ENCODE results near the gene NPEPL1.

The NPEPL1 gene

GRCh38 chr20:58714923-58715351, 22.3 kb downstream of the NPEPL1 start:
- TF ChIP-seq POLR2AphosphoS5 (IDR thresholded peaks at IDR 0.05; ENCODE audit: low read depth, low read length) = no peak
- TF ChIP-seq FOXP2 (optimal IDR thresholded peaks at IDR 0.05; ENCODE audit: borderline replicate concordance, extremely low read depth, extremely low read length, insufficient read depth) = no peak
- no peak for TF ChIP-seq TAF1 (IDR thresholded peaks at IDR 0.05; ENCODE audit: borderline replicate concordance, insufficient read depth, low read length)
- no peak for TF ChIP-seq SIN3A (IDR thresholded peaks at IDR 0.05; ENCODE audit: borderline replicate concordance, insufficient read depth, low read length)
- no peak for TF ChIP-seq REST (IDR thresholded peaks at IDR 0.05; ENCODE audit: insufficient read depth in 1 of 2, low read depth in 2 of 2, low read length in 2 of 2)

DNA sequence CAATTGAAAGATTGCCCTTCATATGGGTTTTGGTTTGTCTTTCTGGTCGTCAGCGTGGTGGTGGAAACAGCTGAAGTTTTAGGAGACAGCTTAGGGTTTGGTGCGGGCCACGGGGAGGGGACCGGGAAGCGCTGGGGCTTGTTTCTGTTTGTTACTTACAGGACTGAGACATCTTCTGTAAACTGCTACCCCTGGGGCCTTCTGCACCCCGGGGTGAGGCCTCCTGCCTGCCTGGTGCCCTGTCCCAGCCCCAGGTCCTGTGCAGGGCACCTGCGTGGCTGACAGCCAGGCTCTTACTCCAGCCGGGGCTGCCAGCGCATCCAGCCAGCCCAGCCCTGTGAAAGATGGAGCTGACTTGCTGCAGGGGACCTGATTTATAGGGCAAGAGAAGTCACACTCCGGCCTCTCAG, 22.8 kb downstream of the NPEPL1 start:
- TF ChIP-seq POLR2AphosphoS5 (IDR thresholded peaks at IDR 0.05; ENCODE audit: low read depth, low read length) = no peak
- TF ChIP-seq SIN3A (IDR thresholded peaks at IDR 0.05; ENCODE audit: borderline replicate concordance, insufficient read depth, low read length) = no peak
- no peak for TF ChIP-seq FOXP2 (optimal IDR thresholded peaks at IDR 0.05; ENCODE audit: borderline replicate concordance, extremely low read depth, extremely low read length, insufficient read depth)
- TF ChIP-seq TAF1 (IDR thresholded peaks at IDR 0.05; ENCODE audit: borderline replicate concordance, insufficient read depth, low read length) = no peak
- no peak for TF ChIP-seq REST (IDR thresholded peaks at IDR 0.05; ENCODE audit: insufficient read depth in 1 of 2, low read depth in 2 of 2, low read length in 2 of 2)

DNA sequence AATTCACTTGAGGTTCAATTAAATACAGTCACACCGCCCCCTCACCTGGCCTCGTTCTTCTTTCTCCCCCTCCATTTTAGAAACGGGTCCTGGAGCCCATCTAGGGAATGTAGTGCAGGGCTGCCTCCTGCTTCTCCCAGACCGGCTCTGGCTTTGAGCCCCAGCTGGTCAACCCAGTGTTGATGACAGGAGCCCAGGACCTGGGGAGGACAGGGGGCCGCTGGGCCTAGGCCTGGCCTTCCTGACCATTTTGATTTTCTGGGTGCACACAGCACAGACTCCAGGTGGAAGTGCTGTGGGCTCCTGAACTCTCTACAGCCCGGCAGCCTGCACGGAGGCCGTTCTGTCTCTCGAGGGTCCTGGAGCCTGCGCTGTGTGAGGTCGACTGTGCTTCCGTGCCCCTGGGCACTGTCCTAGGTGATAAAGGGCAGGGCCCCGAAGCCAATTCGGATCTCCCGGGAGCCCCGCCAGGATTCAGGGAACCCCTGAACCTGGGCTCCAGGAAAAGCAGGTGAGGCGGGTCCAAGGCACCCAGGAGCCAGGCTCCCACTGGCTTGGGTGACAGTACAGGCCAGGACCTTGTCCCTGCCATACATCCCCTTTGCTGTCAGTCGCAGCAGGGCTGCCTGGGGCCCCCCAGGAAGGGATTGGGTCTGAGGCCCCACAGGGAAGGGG, 23.3 kb downstream of the NPEPL1 start:
- TF ChIP-seq REST (IDR thresholded peaks at IDR 0.05; ENCODE audit: insufficient read depth in 1 of 2, low read depth in 2 of 2, low read length in 2 of 2) = no peak
- TF ChIP-seq POLR2AphosphoS5 (IDR thresholded peaks at IDR 0.05; ENCODE audit: low read depth, low read length) = no peak
- no peak for TF ChIP-seq TAF1 (IDR thresholded peaks at IDR 0.05; ENCODE audit: borderline replicate concordance, insufficient read depth, low read length)
- no peak for TF ChIP-seq FOXP2 (optimal IDR thresholded peaks at IDR 0.05; ENCODE audit: borderline replicate concordance, extremely low read depth, extremely low read length, insufficient read depth)
- TF ChIP-seq SIN3A (IDR thresholded peaks at IDR 0.05; ENCODE audit: borderline replicate concordance, insufficient read depth, low read length) = no peak

DNA sequence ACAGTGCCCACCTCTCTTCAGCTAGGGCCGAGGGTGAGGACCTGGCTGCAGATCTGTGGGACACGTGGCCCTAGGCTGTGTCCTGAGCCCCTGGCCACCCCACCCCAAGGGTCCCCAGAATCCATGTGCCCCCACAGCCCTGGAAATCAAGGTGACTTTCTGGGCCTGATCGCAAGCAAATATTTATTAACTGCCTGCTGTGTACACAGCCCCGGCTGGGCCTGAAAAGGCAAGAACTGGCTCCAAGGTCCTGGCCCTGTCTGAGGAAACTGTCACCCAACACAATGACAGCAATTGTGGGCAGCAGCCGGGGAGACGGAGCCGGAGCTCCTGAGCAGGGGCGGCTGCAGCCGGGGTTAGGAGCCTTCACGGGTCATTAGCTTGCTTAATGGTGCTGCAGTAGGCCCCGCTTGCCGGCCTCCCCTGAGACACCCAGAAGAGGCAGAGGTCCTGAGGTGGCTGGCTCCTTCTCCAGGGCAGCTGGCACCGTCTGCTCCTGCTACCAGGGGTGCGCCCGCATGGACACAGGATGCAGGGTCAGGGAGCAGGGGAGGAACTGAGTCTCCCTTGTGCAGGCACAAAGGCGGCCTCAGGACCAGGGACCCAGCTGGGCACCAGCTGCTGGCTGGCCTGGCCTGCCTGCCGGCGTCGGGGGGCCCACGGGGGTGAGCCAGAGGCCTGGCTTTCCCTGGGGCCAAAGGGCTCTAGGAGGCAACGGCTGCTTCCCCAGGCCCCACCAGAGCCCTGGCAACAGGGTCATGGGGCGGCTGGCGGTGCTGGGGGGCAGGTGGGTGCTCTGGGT, 24.1 kb downstream of the NPEPL1 start:
- TF ChIP-seq POLR2AphosphoS5 (IDR thresholded peaks at IDR 0.05; ENCODE audit: low read depth, low read length) (no peak), TAF1 (IDR thresholded peaks at IDR 0.05; ENCODE audit: borderline replicate concordance, insufficient read depth, low read length) (no peak), SIN3A (IDR thresholded peaks at IDR 0.05; ENCODE audit: borderline replicate concordance, insufficient read depth, low read length) (no peak), FOXP2 (optimal IDR thresholded peaks at IDR 0.05; ENCODE audit: borderline replicate concordance, extremely low read depth, extremely low read length, insufficient read depth) (no peak), REST (IDR thresholded peaks at IDR 0.05; ENCODE audit: insufficient read depth in 1 of 2, low read depth in 2 of 2, low read length in 2 of 2) (no peak)

Data from PFSK-1 (cell line).